ENCODE data around the gene DGAT2. TPM values are rescaled to one million over a fixed set of nuclear protein-coding genes. Genes with fewer than 3 reads are reported as not detected.

The DGAT2 gene
- total RNA-seq, 1 donor from 2014 or later, result 1.7 TPM

- H3K4me3 ChIP-seq, result no peak overlapping the region
- H2AFZ ChIP-seq (replicated peaks), result no peak overlapping the region
- no peaks in the 10 kb centered on the region for H3K9me3 ChIP-seq (ENCODE audit: low read depth)
- H3K36me3 Mint-ChIP-seq, result no peaks in the 10 kb centered on the region
- H3K27ac ChIP-seq, result no peak overlapping the region
- no peaks in the 10 kb centered on the region for H3F3A ChIP-seq (ENCODE audit: low read depth)
- no peak overlapping the region for H3K27ac Mint-ChIP-seq
- H3K4me2 ChIP-seq, result no peak overlapping the region
- peaks cover 8% of the 10 kb centered on the region for H3K4me1 ChIP-seq
- peaks cover 17% of the 10 kb centered on the region for H3K4me1 Mint-ChIP-seq
- TF ChIP-seq EZH2 (IDR thresholded peaks at IDR 0.05) (no peak), EZH2phosphoT487 (IDR thresholded peaks at IDR 0.05) (no peak)
- TF ChIP-seq, protein P1, sequence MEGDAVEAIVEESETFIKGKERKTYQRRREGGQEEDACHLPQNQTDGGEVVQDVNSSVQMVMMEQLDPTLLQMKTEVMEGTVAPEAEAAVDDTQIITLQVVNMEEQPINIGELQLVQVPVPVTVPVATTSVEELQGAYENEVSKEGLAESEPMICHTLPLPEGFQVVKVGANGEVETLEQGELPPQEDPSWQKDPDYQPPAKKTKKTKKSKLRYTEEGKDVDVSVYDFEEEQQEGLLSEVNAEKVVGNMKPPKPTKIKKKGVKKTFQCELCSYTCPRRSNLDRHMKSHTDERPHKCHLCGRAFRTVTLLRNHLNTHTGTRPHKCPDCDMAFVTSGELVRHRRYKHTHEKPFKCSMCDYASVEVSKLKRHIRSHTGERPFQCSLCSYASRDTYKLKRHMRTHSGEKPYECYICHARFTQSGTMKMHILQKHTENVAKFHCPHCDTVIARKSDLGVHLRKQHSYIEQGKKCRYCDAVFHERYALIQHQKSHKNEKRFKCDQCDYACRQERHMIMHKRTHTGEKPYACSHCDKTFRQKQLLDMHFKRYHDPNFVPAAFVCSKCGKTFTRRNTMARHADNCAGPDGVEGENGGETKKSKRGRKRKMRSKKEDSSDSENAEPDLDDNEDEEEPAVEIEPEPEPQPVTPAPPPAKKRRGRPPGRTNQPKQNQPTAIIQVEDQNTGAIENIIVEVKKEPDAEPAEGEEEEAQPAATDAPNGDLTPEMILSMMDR (IDR thresholded peaks at IDR 0.05), result no peak
- H3K9ac ChIP-seq, result no peak overlapping the region
- H3K79me2 ChIP-seq (ENCODE audit: low read depth), result no peaks in the 10 kb centered on the region
- no peaks in the 10 kb centered on the region for H3K9me3 Mint-ChIP-seq
- no peaks in the 10 kb centered on the region for H4K20me1 ChIP-seq (ENCODE audit: low read depth)
- DNase-seq (ENCODE audit: low spot score), result no peak
- H3K36me3 ChIP-seq, result no peaks in the 10 kb centered on the region
- H3K27me3 Mint-ChIP-seq (ENCODE audit: insufficient read depth, low read depth), result peaks cover 8% of the 10 kb centered on the region
- H3K4me3 Mint-ChIP-seq, result no peak overlapping the region
- H3K27me3 ChIP-seq, result no peaks in the 10 kb centered on the region
These were observed 39.6 kb upstream of the DGAT2 start for GRCh38 chr11:75728992-75729391.

DNA sequence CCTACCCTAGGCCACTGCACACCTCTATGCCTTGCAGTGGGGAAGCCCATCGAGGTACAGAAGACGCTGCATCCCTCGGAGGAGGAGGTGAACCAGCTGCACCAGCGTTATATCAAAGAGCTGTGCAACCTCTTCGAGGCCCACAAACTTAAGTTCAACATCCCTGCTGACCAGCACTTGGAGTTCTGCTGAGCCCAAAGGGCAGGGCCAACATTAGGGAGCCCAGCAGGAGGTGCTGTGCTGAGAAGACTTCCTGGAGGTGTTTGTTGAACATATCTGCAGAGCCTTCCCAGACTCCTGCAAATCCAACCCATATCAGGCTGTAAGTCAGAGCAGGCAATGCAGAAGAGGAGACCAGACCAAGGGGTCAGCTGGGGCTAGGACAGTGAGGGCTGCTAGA lies 37.5 kb upstream of the DGAT2 start:
- no peak for DNase-seq (ENCODE audit: low spot score)
- H3K4me1 Mint-ChIP-seq, result peaks cover 18% of the 10 kb centered on the region
- no peaks in the 10 kb centered on the region for H3K9me3 ChIP-seq (ENCODE audit: low read depth)
- no peaks in the 10 kb centered on the region for H3K36me3 Mint-ChIP-seq
- H2AFZ ChIP-seq (replicated peaks), result no peak overlapping the region
- no peak overlapping the region for H3K27ac Mint-ChIP-seq
- no peak overlapping the region for H3K4me3 ChIP-seq
- no peak overlapping the region for H3K27ac ChIP-seq
- no peaks in the 10 kb centered on the region for H3K36me3 ChIP-seq
- H3K4me2 ChIP-seq, result no peak overlapping the region
- H3K4me1 ChIP-seq, result peaks cover 8% of the 10 kb centered on the region
- no peaks in the 10 kb centered on the region for H3K79me2 ChIP-seq (ENCODE audit: low read depth)
- H3K9me3 Mint-ChIP-seq, result no peaks in the 10 kb centered on the region
- H3K27me3 ChIP-seq, result no peaks in the 10 kb centered on the region
- H3K4me3 Mint-ChIP-seq, result no peak overlapping the region
- H3F3A ChIP-seq (ENCODE audit: low read depth), result no peaks in the 10 kb centered on the region
- H3K9ac ChIP-seq, result no peak overlapping the region
- no peaks in the 10 kb centered on the region for H4K20me1 ChIP-seq (ENCODE audit: low read depth)
- TF ChIP-seq EZH2 (IDR thresholded peaks at IDR 0.05), result no peak
- H3K27me3 Mint-ChIP-seq (ENCODE audit: insufficient read depth, low read depth), result peaks cover 3% of the 10 kb centered on the region

DNA sequence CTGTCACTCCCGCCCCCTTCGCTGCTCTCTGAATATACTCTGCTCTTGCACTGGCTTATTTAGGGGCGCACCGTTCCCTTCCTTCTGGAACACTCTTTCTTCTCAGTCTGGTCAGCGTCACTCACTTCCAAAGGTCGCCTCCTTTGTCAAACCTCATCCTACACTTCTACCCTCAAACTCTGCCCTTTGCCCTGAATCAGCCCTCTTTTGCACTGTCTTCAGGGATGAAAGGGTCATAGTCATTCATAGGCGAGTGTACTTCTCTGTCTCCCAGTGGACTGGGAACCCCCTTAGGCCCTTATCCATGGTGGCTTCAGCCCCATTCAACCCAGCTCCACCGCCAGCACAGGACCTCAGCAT lies 35.5 kb upstream of the DGAT2 start:
- Histone ChIP-seq H3K4me3 (no peak overlapping the region), H3K79me2 (ENCODE audit: low read depth) (no peaks in the 10 kb centered on the region), H3F3A (ENCODE audit: low read depth) (no peaks in the 10 kb centered on the region), H3K4me1 (peaks cover 8% of the 10 kb centered on the region), H3K9ac (no peak overlapping the region), H3K36me3 (no peaks in the 10 kb centered on the region), H3K9me3 (ENCODE audit: low read depth) (no peaks in the 10 kb centered on the region), H3K27me3 (no peaks in the 10 kb centered on the region), H2AFZ (replicated peaks) (no peak overlapping the region), H3K27ac (no peak overlapping the region), H3K4me2 (peak overlapping the region; percentile 49), H4K20me1 (ENCODE audit: low read depth) (no peaks in the 10 kb centered on the region)
- H3K36me3 Mint-ChIP-seq, result no peaks in the 10 kb centered on the region
- H3K27me3 Mint-ChIP-seq (ENCODE audit: insufficient read depth, low read depth), result peaks cover 3% of the 10 kb centered on the region
- no peak for TF ChIP-seq EZH2phosphoT487 (IDR thresholded peaks at IDR 0.05)
- no peak for TF ChIP-seq EZH2 (IDR thresholded peaks at IDR 0.05)
- TF ChIP-seq, protein P1 (IDR thresholded peaks at IDR 0.05), result no peak
- H3K9me3 Mint-ChIP-seq, result no peaks in the 10 kb centered on the region
- H3K27ac Mint-ChIP-seq, result no peak overlapping the region
- no peak for DNase-seq (ENCODE audit: low spot score)
- peaks cover 16% of the 10 kb centered on the region for H3K4me1 Mint-ChIP-seq
- no peak overlapping the region for H3K4me3 Mint-ChIP-seq

- no peaks in the 10 kb centered on the region for H3K36me3 ChIP-seq
These were observed 35.0 kb upstream of the DGAT2 start for GRCh38 chr11:75733431-75734107.

More at GRCh38 chr11:75733431-75734107, 35.0 kb upstream of the DGAT2 start:
- Histone ChIP-seq H3K9me3 (ENCODE audit: low read depth) (no peaks in the 10 kb centered on the region), H2AFZ (replicated peaks) (no peak overlapping the region), H3F3A (ENCODE audit: low read depth) (no peaks in the 10 kb centered on the region), H3K79me2 (ENCODE audit: low read depth) (no peaks in the 10 kb centered on the region), H3K4me2 (peak overlapping the region; percentile 49), H3K9ac (no peak overlapping the region), H3K4me1 (peaks cover 8% of the 10 kb centered on the region), H4K20me1 (ENCODE audit: low read depth) (no peaks in the 10 kb centered on the region), H3K27ac (no peak overlapping the region), H3K4me3 (no peak overlapping the region), H3K27me3 (no peaks in the 10 kb centered on the region)
- Mint-ChIP-seq H3K27ac (peak overlapping the region; percentile 36), H3K36me3 (no peaks in the 10 kb centered on the region), H3K4me1 (peaks cover 16% of the 10 kb centered on the region), H3K27me3 (ENCODE audit: insufficient read depth, low read depth) (peaks cover 4% of the 10 kb centered on the region), H3K4me3 (no peak overlapping the region), H3K9me3 (no peaks in the 10 kb centered on the region)
- TF ChIP-seq EZH2 (IDR thresholded peaks at IDR 0.05), result no peak
- TF ChIP-seq, protein P1 (IDR thresholded peaks at IDR 0.05), result no peak
- no peak for TF ChIP-seq EZH2phosphoT487 (IDR thresholded peaks at IDR 0.05)
- peak; percentile 39 for DNase-seq (ENCODE audit: low spot score)

All from neural progenitor cell (in vitro differentiated cells).